Measurements from ENCODE around the gene NAP1L1.

DNA sequence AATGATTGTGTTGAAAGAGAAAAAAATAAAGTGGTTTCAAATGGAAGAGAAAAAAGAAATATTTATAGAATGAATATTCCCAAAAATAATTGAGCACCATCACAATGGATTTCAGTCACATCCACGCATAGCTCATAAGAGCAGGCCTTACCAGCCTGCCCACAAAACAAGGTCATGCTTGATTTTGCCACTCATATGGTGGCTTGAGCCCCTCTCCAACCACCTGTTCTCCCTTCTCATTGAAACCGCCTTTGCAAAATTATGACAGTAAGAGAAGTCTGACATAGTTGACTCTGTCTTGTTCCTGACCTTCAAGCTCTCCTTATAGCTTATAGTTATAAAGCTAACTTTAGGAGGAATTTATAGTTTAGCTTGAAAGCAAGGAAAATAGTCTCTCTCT lies 33.3 kb upstream of the NAP1L1 start:
- TF ChIP-seq GATA3 (IDR thresholded peaks at IDR 0.05; ENCODE audit: low read depth, low read length) (no peak), GATA2 (IDR thresholded peaks at IDR 0.05; ENCODE audit: low read depth, low read length) (no peak)
